ENCODE data around the gene SLC51A. TPM values are rescaled to one million over a fixed set of nuclear protein-coding genes. Genes with fewer than 3 reads are reported as not detected.
"Not testable (repeated sequence)": the region's sequence is repeated elsewhere in the genome, so short reads cannot be mapped to it uniquely, and the experiment has no call there.

SLC51A gene
- total and polyA plus RNA-seq, 2 donors (not counting 3 experiments of a cell fraction or from before 2014, with no cell fraction given) = not detected

GRCh38 chr3:196181127-196181546 is 35.2 kb upstream of the SLC51A start:
- BruUV-seq (replicated peaks) = no TSS peak
- Histone ChIP-seq H3K4me3 (replicated peaks in 1 of 3; ENCODE audit: insufficient read depth in 1 of 3, low read depth in 1 of 3, low read length in 3 of 3) (no peak overlapping the region), H3K27ac (ENCODE audit: insufficient read depth, low read depth, low read length) (no peak overlapping the region), H3K4me2 (ENCODE audit: insufficient read depth, low read length) (no peak overlapping the region), H3K9ac (replicated peaks; ENCODE audit: extremely low read depth, insufficient read depth, low read length) (no peak overlapping the region), H2AFZ (ENCODE audit: low read depth, low read length) (no peak overlapping the region), H4K20me1 (replicated peaks; ENCODE audit: control insufficient read depth, extremely low read depth, insufficient read depth, low read length) (no peaks in the 10 kb centered on the region), H3K9me3 (replicated peaks; ENCODE audit: control insufficient read depth, insufficient read depth, low read length) (no peaks in the 10 kb centered on the region), H3K9me1 (replicated peaks; ENCODE audit: control insufficient read depth, extremely low read depth, insufficient read depth, low read length) (no peaks in the 10 kb centered on the region), H3K36me3 (ENCODE audit: control insufficient read depth in 2 of 2, extremely low read depth in 1 of 2, insufficient read depth in 2 of 2, low read length in 2 of 2) (no peaks in the 10 kb centered on the region), H3K79me2 (ENCODE audit: control insufficient read depth, insufficient read depth, low read length) (no peaks in the 10 kb centered on the region), H3K4me1 (ENCODE audit: control insufficient read depth, extremely low read depth, insufficient read depth, low read length) (peaks cover 3% of the 10 kb centered on the region), H3K27me3 (ENCODE audit: control insufficient read depth in 2 of 2, insufficient read depth in 2 of 2, low read length in 2 of 2) (no peaks in the 10 kb centered on the region)
- dilution Hi-C loops (cut with MboI; ENCODE audit: extremely low pct_ligation_motif_present, low sequenced_read_pairs) (no loop called here), intact Hi-C loops (cut with micrococcal nuclease) (no loop called here)
- POLR2A ChIA-PET = no interaction called here
- DNase-seq (ENCODE audit: low read depth, low spot score) = no peak
- no peak for TF ChIP-seq MAX (IDR thresholded peaks at IDR 0.05; ENCODE audit: insufficient read depth, insufficient read length)
- no peak for TF ChIP-seq JUN (IDR thresholded peaks at IDR 0.05; ENCODE audit: borderline replicate concordance, insufficient read depth, insufficient read length, low read depth)
- TF ChIP-seq POLR2AphosphoS5 (IDR thresholded peaks at IDR 0.05; ENCODE audit: insufficient read depth, low read depth, low read length) = no peak
- TF ChIP-seq MYC (IDR thresholded peaks at IDR 0.05; ENCODE audit: low read depth, low read length) = no peak
- no peak for TF ChIP-seq EZH2 (IDR thresholded peaks at IDR 0.05; ENCODE audit: borderline replicate concordance, low read depth, low read length, severe bottlenecking)
- no peak for TF ChIP-seq CTCF (IDR thresholded peaks at IDR 0.05; ENCODE audit: extremely low read depth in 1 of 2, insufficient read depth in 1 of 2, low read depth in 1 of 2, low read length in 2 of 2)
- no peak for TF ChIP-seq GATA2 (IDR thresholded peaks at IDR 0.05; ENCODE audit: insufficient read depth, insufficient read length, low read depth, low read length)
- no peak for TF ChIP-seq POLR2A (IDR thresholded peaks at IDR 0.05; ENCODE audit: low read depth, low read length)
- TF ChIP-seq FOS (IDR thresholded peaks at IDR 0.05; ENCODE audit: borderline replicate concordance, insufficient read depth, low read length) = no peak
- FAIRE-seq = no peak
- CTCF ChIA-PET = interaction anchor here (0.9 to 1.7 kb wide), 4 partner anchors 9 to 132 kb away, joined by 3 to 6 read pairs (median 4); no protein-coding TSS in a partner anchor

GRCh38 chr3:196184169-196184432 is 32.2 kb upstream of the SLC51A start:
- not testable (repeated sequence) for FAIRE-seq

More at GRCh38 chr3:196184169-196184432, 32.2 kb upstream of the SLC51A start:
- intact Hi-C loops (cut with micrococcal nuclease); H4K20me1 ChIP-seq (replicated peaks; ENCODE audit: control insufficient read depth, extremely low read depth, insufficient read depth, low read length); H3K4me3 ChIP-seq (replicated peaks in 1 of 3; ENCODE audit: insufficient read depth in 1 of 3, low read depth in 1 of 3, low read length in 3 of 3); H3K4me1 ChIP-seq (ENCODE audit: control insufficient read depth, extremely low read depth, insufficient read depth, low read length); H3K9me3 ChIP-seq (replicated peaks; ENCODE audit: control insufficient read depth, insufficient read depth, low read length); DNase-seq (ENCODE audit: low read depth, low spot score); H3K27me3 ChIP-seq (ENCODE audit: control insufficient read depth in 2 of 2, insufficient read depth in 2 of 2, low read length in 2 of 2); dilution Hi-C loops (cut with MboI; ENCODE audit: extremely low pct_ligation_motif_present, low sequenced_read_pairs); H3K27ac ChIP-seq (ENCODE audit: insufficient read depth, low read depth, low read length); H3K4me2 ChIP-seq (ENCODE audit: insufficient read depth, low read length); H2AFZ ChIP-seq (ENCODE audit: low read depth, low read length); BruUV-seq (replicated peaks); H3K36me3 ChIP-seq (ENCODE audit: control insufficient read depth in 2 of 2, extremely low read depth in 1 of 2, insufficient read depth in 2 of 2, low read length in 2 of 2); H3K9me1 ChIP-seq (replicated peaks; ENCODE audit: control insufficient read depth, extremely low read depth, insufficient read depth, low read length); H3K9ac ChIP-seq (replicated peaks; ENCODE audit: extremely low read depth, insufficient read depth, low read length); H3K79me2 ChIP-seq (ENCODE audit: control insufficient read depth, insufficient read depth, low read length): not testable (repeated sequence)
- CTCF ChIA-PET = interaction anchor here (0.7 kb wide), 1 partner anchor 244 kb away, joined by 4 read pairs; no protein-coding TSS in a partner anchor
- POLR2A ChIA-PET = interaction anchor here (0.6 kb wide), 1 partner anchor 78 kb away, joined by 4 read pairs; no protein-coding TSS in a partner anchor

Data from endothelial cell of umbilical vein (primary cell).